Limb (tissue), 2 donors: ENCODE data around the gene KCNK4.
"Not testable (repeated sequence)": the region's sequence is repeated elsewhere in the genome, so short reads cannot be mapped to it uniquely, and the experiment has no call there.

Source experiments
- DNase-seq, 2 donors: peaks; one replicate each; pipeline ENCODE4 v3.0.0-alpha.2; 2016; ENCODE audit errors: extremely low spot score in 2 of 2

The KCNK4 gene

GRCh38 chr11:64323373-64323772 is 32.3 kb downstream of the KCNK4 start:
- no peak for DNase-seq

GRCh38 chr11:64323984-64324383 is 32.9 kb downstream of the KCNK4 start:
- not testable (repeated sequence) for DNase-seq

- no peak for DNase-seq
Measured at GRCh38 chr11:64324692-64325469, 33.8 kb downstream of the KCNK4 start.

- DNase-seq: no peak
Measured at GRCh38 chr11:64327375-64327774, 36.3 kb downstream of the KCNK4 start.

- no peak for DNase-seq
Measured at GRCh38 chr11:64327993-64328392, 36.9 kb downstream of the KCNK4 start.

GRCh38 chr11:64330888-64331287 is 39.8 kb downstream of the KCNK4 start:
- DNase-seq: no peak

GRCh38 chr11:64331569-64332371 is 40.7 kb downstream of the KCNK4 start:
- DNase-seq: no peak

GRCh38 chr11:64333556-64333955 is 42.5 kb downstream of the KCNK4 start:
- no peak for DNase-seq

- DNase-seq: no peak
Measured at GRCh38 chr11:64334764-64335735, 43.9 kb downstream of the KCNK4 start.

GRCh38 chr11:64337538-64338249 is 46.6 kb downstream of the KCNK4 start:
- no peak for DNase-seq

- no peak for DNase-seq
Measured at GRCh38 chr11:64338716-64339115, 47.6 kb downstream of the KCNK4 start.

GRCh38 chr11:64339286-64339685 is 48.2 kb downstream of the KCNK4 start:
- no peak for DNase-seq

- DNase-seq: no peak
Measured at GRCh38 chr11:64339754-64340408, 48.8 kb downstream of the KCNK4 start, which contains the start of gene CCDC88B. Gene CCDC88B, plus strand, starts transcription at chr11:64340204. Its CDS starts 63 bp downstream, at chr11:64340267.

GRCh38 chr11:64340671-64341335 is 49.7 kb downstream of the KCNK4 start:
- peak in 1 of 2 donors; percentile 62 for DNase-seq

GRCh38 chr11:64341429-64341828 is 50.3 kb downstream of the KCNK4 start:
- no peak for DNase-seq

- peak; percentile 65 to 87 for DNase-seq
Measured at GRCh38 chr11:64341851-64342791, 51.0 kb downstream of the KCNK4 start.

- DNase-seq: no peak
Measured at GRCh38 chr11:64342869-64343745, 52.0 kb downstream of the KCNK4 start.
